Measurements from ENCODE around the gene ZNF385B. TPM values are rescaled to one million over a fixed set of nuclear protein-coding genes. Genes with fewer than 3 reads are reported as not detected.

Gene ZNF385B
- total and polyA plus RNA-seq, 2 donors from 2014 or later, result 5.9 to 10.9 TPM

- Histone ChIP-seq H3K4me1 (ENCODE audit: control insufficient read depth in 2 of 3, insufficient read depth in 2 of 3, low read depth in 1 of 3, low read length in 3 of 3) (peaks cover 0 to 7% (median 0%) of the 10 kb centered on the region in 3 donors), H3K36me3 (ENCODE audit: control insufficient read depth in 2 of 3, insufficient read depth in 3 of 3, low read length in 3 of 3) (no peaks in the 10 kb centered on the region), H3K27me3 (ENCODE audit: control insufficient read depth, insufficient read depth, low read length) (peaks cover 16% of the 10 kb centered on the region), H3K9ac (ENCODE audit: low read length in 3 of 3) (no peak overlapping the region), H3K4me3 (ENCODE audit: low read length in 3 of 3) (peak overlapping the region in 2 of 3 donors; percentile 19 to 55), H3K9me3 (ENCODE audit: control insufficient read depth in 2 of 3, insufficient read depth in 1 of 3, low read length in 3 of 3) (no peaks in the 10 kb centered on the region), H3K27ac (ENCODE audit: low read depth in 2 of 2, low read length in 2 of 2) (no peak overlapping the region)
- DNase-seq, result peak in 3 of 5 donors; percentile 29 to 50 (median 44)
- no peak for TF ChIP-seq CTCF (IDR thresholded peaks at IDR 0.05; ENCODE audit: borderline replicate concordance, extremely low read depth, insufficient read depth)
- intact Hi-C loops (cut with DNase I), result no loop called here
- FAIRE-seq, result no peak
Observed at GRCh38 chr2:179860255-179861026, 971 bp downstream of the ZNF385B start.

GRCh38 chr2:179859523-179859922, 1.9 kb downstream of the ZNF385B start:
- no peaks in the 10 kb centered on the region for H3K9me3 ChIP-seq (ENCODE audit: control insufficient read depth in 2 of 3, insufficient read depth in 1 of 3, low read length in 3 of 3)
- no peak for TF ChIP-seq CTCF (IDR thresholded peaks at IDR 0.05; ENCODE audit: borderline replicate concordance, extremely low read depth, insufficient read depth)
- H3K4me1 ChIP-seq (ENCODE audit: control insufficient read depth in 2 of 3, insufficient read depth in 2 of 3, low read depth in 1 of 3, low read length in 3 of 3), result peaks cover 0 to 7% (median 0%) of the 10 kb centered on the region in 3 donors
- peaks cover 16% of the 10 kb centered on the region for H3K27me3 ChIP-seq (ENCODE audit: control insufficient read depth, insufficient read depth, low read length)
- DNase-seq (no peak), FAIRE-seq (no peak)
- no peak overlapping the region for H3K4me3 ChIP-seq (ENCODE audit: low read length in 3 of 3)
- intact Hi-C loops (cut with DNase I), result no loop called here
- H3K9ac ChIP-seq (ENCODE audit: low read length in 3 of 3), result no peak overlapping the region
- no peak overlapping the region for H3K27ac ChIP-seq (ENCODE audit: low read depth in 2 of 2, low read length in 2 of 2)
- H3K36me3 ChIP-seq (ENCODE audit: control insufficient read depth in 2 of 3, insufficient read depth in 3 of 3, low read length in 3 of 3), result no peaks in the 10 kb centered on the region

GRCh38 chr2:179857236-179857635, 4.2 kb downstream of the ZNF385B start:
- intact Hi-C loops (cut with DNase I), result no loop called here
- no peak for DNase-seq
- no peak for TF ChIP-seq CTCF (IDR thresholded peaks at IDR 0.05; ENCODE audit: borderline replicate concordance, extremely low read depth, insufficient read depth)
- Histone ChIP-seq H3K4me1 (ENCODE audit: control insufficient read depth in 2 of 3, insufficient read depth in 2 of 3, low read depth in 1 of 3, low read length in 3 of 3) (peaks cover 0 to 7% (median 0%) of the 10 kb centered on the region in 3 donors), H3K36me3 (ENCODE audit: control insufficient read depth in 2 of 3, insufficient read depth in 3 of 3, low read length in 3 of 3) (no peaks in the 10 kb centered on the region), H3K4me3 (ENCODE audit: low read length in 3 of 3) (no peak overlapping the region), H3K9ac (ENCODE audit: low read length in 3 of 3) (no peak overlapping the region), H3K27ac (ENCODE audit: low read depth in 2 of 2, low read length in 2 of 2) (no peak overlapping the region), H3K27me3 (ENCODE audit: control insufficient read depth, insufficient read depth, low read length) (peaks cover 13% of the 10 kb centered on the region), H3K9me3 (ENCODE audit: control insufficient read depth in 2 of 3, insufficient read depth in 1 of 3, low read length in 3 of 3) (no peaks in the 10 kb centered on the region)
- FAIRE-seq, result no peak
